NCI-H526 (cell line): Measurements from ENCODE around the gene KSR1.

Experiments
- DNase-seq, 2 experiments: peaks; one replicate each; lab custom pipeline; 2025; lab: John Stamatoyannopoulos, UW

KSR1 gene

DNA sequence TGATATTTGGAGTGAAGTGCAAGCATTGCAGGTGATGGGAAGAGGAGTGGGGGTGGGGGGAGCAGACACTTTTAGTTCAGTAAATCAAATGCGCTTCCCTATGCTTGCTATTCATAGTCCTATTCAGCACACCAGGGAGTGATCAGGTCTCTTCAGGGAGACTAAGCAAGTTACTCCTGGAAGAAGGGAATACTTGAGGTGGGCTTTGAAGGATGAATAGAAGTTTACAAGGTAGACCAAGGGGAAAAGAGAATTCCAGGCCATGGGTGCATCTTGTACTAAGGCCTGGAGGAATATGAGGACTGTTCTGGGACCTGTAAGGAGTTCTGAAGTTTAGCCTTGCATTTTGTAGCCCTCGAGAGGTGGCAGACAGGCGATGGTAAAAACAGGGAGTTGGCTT is 134.6 kb downstream of the KSR1 start:
- no peak for DNase-seq

- DNase-seq = no peak
Measured at GRCh38 chr17:27591986-27592385, 135.7 kb downstream of the KSR1 start.

DNA sequence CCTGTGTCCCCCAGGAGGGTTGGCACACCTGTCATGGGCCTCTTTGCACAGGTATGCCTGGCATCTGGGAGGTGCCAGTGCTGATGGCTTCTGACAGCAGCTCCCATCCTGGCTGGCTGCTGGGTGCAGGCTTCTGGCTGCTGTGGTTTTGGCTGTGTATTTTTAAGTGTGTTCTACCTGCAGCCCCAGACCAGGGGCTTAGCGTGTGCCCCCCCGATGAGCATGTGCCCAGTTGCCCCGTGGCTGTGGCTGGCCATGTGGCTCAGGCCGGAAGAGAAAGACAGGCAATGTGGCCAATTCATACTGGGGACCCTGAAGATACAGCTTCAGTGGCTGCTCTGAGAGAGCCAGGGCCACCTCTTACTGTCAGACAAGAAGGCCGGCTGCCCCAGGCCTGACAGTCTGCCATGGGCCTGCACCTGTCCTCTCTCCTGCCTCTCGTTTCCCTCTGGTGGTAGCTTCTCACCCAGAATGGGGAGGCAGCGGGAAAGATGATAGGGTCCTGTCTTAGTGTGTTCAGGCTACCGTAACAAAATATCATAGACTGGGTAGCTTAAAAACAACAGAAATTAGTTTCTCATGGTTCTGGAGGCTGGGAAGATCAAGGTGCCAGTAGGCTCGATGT is 137.1 kb downstream of the KSR1 start:
- peak in 1 of 2 experiments; percentile 25 for DNase-seq

- no peak for DNase-seq
Measured at GRCh38 chr17:27593857-27594255, 137.6 kb downstream of the KSR1 start.

DNA sequence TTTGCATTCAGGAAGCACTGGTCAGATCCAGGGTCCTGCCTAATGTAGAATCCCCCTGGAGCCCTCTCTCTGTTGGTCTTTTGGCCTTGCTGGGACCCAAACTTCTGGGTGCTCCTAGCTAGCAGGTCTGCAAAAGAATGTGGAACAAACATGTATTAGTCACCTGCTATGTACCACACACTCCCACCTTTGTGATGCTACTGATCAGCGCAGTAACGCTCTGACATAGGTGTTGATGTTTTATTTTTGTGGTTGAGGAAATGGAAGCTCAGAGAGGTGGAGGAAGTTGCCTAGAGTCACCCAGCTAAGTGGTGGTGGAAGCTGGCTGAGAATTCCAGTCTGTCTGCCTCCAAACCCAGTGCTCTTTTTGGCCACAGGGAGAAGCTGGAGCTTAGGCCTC is 139.0 kb downstream of the KSR1 start:
- no peak for DNase-seq

- no peak for DNase-seq
Measured at GRCh38 chr17:27596096-27596495, 139.8 kb downstream of the KSR1 start.

DNA sequence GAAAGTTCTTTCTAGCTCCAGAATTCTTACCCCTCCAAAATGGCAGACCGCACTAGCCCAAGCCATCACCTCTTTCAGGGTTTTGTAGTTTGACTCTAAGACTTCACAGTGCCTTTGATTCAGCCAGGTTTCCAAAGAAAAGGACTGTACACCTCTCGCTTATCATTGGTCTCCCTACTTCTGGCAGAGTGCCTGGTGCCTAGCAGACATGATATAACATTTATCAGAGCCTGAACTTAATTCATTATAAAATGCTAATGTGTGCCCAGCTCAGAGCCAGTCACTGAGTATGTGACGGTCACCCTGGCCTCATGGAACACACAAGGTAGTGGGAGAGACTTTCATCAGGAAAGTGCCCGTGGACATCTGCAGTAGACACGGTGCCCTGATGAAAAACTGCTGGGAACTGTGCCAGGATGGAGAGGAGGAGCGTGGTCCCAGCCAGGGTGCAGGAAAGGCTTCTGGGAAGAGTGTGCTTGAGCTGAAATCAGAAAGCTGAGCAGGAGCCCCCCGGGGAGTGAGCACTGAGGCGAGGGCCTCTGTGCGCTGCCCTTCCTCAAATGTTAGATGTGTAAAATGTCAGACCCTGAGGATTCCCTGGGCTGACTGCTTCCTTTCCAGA is 140.4 kb downstream of the KSR1 start:
- no peak for DNase-seq

- no peak for DNase-seq
Measured at GRCh38 chr17:27597188-27597580, 140.9 kb downstream of the KSR1 start.

DNA sequence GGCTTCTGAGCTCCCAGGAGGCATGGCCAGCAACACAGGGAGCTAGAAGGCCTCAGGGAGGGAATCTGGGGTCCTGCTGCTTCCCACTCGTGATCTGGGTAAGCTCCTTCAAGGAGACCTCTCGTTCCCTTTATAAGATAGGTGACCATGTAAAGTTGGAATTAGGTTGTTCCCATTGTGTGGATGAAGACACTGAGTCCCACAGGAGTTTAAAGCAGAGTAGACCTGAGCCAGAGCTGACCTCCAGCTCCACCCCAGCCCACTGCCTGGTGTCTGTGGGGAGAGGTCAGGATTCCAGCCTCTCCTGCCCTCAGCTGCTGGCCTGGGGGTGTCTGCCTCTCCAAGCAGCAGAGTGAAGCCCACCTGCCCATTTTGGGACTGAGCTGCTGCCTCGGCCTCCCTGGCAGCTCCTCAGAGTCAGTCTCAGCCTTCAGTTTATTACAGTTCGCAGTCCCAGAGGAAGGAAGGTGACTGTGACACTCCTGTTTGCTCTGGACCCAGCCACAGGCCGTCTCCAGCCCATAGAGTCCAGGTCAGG is 141.6 kb downstream of the KSR1 start:
- no peak for DNase-seq

- DNase-seq = no peak
Measured at GRCh38 chr17:27598337-27599050, 142.2 kb downstream of the KSR1 start.

DNA sequence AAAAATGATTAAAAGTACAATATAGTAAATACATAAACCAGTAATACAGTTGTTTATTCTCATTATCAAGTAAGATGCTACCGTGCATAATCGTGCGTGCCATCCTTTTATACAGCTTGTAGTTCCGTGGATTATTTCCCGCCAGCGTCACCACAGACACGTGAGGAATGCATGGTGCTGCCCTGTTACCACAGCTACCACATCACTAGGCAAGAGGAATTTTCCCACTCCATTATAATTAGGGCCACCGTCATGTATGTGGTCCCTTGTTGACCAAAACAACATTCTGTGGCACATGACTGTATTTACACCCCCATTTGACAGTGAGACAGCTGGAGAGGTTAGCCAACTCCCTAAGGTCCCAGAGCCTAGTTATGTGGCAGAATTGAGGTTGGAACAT is 144.2 kb downstream of the KSR1 start:
- no peak for DNase-seq

DNA sequence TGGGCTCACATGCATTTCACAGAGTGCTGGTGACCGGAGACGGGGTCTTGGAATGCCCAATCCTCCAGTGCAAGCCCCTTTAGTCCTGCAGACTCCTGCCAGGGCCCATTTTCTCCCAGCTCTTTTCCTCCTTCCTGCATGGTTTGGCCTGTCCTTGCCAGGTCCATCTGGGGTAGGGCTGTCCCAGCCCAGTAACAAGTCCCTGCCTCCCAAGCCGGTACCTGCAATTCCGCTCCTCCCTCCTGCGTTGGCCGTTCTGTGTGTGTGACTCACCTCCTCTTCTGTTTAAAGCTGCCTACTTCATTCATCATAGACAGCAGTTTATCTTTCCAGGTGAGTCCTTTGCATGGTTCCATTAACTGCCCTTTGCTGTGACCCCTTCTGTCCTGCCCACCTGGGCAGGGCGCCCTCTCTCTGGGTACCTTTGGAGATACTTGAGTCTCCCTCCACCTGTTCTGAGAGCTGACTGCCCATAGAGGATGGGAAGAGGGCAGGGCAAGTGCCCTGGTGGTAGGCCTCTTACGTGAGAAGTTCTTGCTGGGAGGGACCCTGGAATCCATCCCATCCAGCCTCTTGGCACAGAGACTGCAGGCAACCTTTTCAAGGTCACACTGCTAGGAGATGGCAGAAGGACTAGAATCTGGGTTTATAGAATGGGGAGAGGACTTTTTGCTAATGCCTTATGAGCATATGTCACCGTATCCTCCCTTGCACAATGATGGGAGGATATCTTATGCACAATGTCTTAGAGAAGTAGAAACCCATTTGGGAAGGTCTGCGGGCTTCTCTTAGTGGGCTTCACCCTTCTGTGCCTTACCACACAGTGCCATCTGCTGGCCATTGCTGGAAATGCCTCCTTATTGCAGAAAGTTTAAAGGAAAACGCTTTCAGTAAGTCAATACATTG is 145.1 kb downstream of the KSR1 start:
- DNase-seq = peak; percentile 67 to 89

DNA sequence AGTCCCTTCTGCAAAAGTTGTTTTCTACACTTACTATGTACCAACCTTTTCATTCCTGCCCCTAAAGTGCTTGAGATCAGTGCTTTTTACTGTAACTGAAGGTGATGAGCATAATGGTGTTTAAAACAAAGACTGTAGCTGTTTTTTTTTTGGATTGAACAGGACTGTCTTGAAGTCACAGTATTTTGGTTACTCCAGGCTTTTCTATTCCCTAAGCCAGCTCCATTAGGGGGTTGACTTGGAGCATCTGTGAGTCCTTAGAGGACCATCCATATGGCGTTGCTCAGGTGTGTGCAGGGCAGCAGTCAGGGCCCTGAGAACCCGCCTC is 145.7 kb downstream of the KSR1 start:
- DNase-seq = no peak

- DNase-seq = peak; percentile 13 to 84
Measured at GRCh38 chr17:27602721-27603420, 146.6 kb downstream of the KSR1 start.

DNA sequence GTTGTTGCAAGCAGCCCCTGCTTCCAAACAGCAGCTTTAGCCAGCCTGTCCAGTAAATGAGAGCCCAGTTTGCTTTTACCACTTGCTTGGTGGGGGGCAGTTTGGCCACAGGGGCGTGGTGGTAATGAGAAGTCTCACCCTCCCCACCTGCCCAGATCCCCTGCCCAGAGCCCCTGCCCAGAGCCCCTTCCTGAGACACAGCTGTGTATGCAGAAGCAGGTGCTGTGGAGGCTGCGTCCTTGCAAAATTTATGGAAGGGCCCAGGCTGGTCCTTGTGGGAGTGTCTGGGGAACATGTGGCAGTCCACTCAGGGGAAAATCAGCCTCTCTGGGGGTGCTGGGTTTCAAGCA is 147.1 kb downstream of the KSR1 start:
- no peak for DNase-seq

DNA sequence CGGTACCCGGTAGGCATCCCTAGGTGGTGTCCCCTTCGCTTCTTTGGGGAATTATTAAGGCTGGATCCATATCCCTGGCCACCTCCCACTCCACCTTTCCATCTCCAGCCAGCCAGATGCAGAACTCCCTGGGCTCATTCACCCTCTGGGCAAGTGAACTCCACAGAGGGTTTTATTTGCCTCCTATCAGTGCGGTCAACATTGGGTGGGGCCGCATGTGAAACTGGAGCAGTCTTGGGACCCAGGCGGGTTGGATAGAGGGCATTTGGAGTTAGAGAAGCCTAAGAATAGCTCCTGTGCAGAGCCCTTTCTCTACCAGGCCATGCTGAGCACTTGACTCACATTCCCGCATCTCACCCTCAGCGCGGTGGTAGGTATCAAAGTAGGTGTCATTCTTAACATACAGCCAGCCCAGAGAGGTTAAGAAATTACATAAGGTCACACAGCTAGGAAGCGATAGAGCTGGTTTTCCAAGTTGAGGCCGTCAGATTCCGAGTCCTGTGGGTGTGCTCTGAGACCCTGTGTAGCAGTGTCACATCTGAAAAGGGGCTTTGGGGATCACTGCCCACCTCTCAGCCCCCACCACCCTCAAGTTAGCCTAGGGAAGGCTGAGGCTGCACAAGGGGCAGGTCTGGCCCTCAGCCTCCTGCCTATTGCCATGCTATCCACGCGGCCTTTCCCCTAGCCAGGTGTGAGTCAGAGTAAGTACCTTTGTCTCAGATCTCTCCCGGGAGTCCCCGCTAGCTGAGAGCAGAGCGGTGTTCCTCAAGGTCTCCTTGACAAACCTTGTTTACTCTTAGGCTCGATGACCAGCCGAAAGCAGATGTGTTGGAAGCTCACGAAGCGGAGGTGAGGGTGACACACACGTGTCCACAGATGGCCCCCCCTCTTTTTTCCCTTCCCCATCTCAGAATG is 147.9 kb downstream of the KSR1 start:
- DNase-seq = no peak

- DNase-seq = no peak
Measured at GRCh38 chr17:27605409-27605808, 149.2 kb downstream of the KSR1 start.

GRCh38 chr17:27607521-27608091 is 151.4 kb downstream of the KSR1 start:
- no peak for DNase-seq

GRCh38 chr17:27608328-27609230 is 152.3 kb downstream of the KSR1 start:
- no peak for DNase-seq
